ENCODE results near the gene CTNND2. TPM values are rescaled to one million over a fixed set of nuclear protein-coding genes. Genes with fewer than 3 reads are reported as not detected.

CTNND2 gene
- total RNA-seq, 4 donors from 2014 or later = 0.04 TPM; not detected in 3

GRCh38 chr5:11139217-11139865, 764.9 kb downstream of the CTNND2 start:
- DNase-seq (no peak), ATAC-seq (no peak)
- in situ Hi-C loops (cut with MboI; ENCODE audit: low sequenced_read_pairs in 4 of 4) = no loop called here
- H3K4me1 ChIP-seq = no peaks in the 10 kb centered on the region
- no peaks in the 10 kb centered on the region for H3K9me3 ChIP-seq
- intact Hi-C loops (cut with DNase I; ENCODE audit: low total_unique reads) = no loop called here
- no peaks in the 10 kb centered on the region for H3K27me3 ChIP-seq
- H3K27ac ChIP-seq = no peak overlapping the region
- TF ChIP-seq CTCF (IDR thresholded peaks at IDR 0.05 in 4 of 5, conservative IDR thresholded peaks at IDR 0.05 in 1 of 5) (no peak), POLR2A (IDR thresholded peaks at IDR 0.05) (no peak)
- no peak overlapping the region for H3K4me3 ChIP-seq
- H3K36me3 ChIP-seq = no peaks in the 10 kb centered on the region

- in situ Hi-C loops (cut with MboI; ENCODE audit: low sequenced_read_pairs in 4 of 4) (no loop called here), intact Hi-C loops (cut with DNase I; ENCODE audit: low total_unique reads) (no loop called here)
- ATAC-seq (no peak), DNase-seq (no peak)
- H3K36me3 ChIP-seq = no peaks in the 10 kb centered on the region
- TF ChIP-seq POLR2A (IDR thresholded peaks at IDR 0.05) (no peak), CTCF (IDR thresholded peaks at IDR 0.05 in 4 of 5, conservative IDR thresholded peaks at IDR 0.05 in 1 of 5) (no peak)
- H3K27me3 ChIP-seq = no peaks in the 10 kb centered on the region
- H3K9me3 ChIP-seq = no peaks in the 10 kb centered on the region
- no peak overlapping the region for H3K27ac ChIP-seq
- H3K4me1 ChIP-seq = no peaks in the 10 kb centered on the region
- no peak overlapping the region for H3K4me3 ChIP-seq
These were observed 774.1 kb downstream of the CTNND2 start for GRCh38 chr5:11130131-11130530.

DNA sequence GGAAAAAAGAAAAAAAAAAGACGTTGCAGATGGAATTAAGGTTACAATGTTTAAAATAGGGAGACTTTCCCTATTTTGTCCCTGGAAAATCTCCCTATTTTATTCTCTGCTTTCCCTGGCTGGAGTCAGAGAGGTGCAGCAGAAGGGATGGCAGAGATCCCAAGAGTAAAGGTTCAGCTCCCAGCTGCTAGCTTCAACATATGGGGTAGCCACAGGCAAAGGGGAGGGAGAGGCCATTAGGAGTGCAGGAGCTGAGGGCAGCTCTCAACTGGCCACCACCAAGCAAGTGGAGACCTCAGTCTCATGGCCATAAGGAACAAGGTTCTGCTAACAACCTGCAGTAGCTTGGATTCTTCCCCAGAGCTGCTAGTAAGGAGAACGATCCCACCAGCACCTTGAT, 776.2 kb downstream of the CTNND2 start:
- Histone ChIP-seq H3K4me1 (no peaks in the 10 kb centered on the region), H3K27ac (no peak overlapping the region), H3K36me3 (no peaks in the 10 kb centered on the region), H3K4me3 (no peak overlapping the region), H3K9me3 (no peaks in the 10 kb centered on the region), H3K27me3 (no peaks in the 10 kb centered on the region)
- intact Hi-C loops (cut with DNase I; ENCODE audit: low total_unique reads) (no loop called here), in situ Hi-C loops (cut with MboI; ENCODE audit: low sequenced_read_pairs in 4 of 4) (no loop called here)
- no peak for TF ChIP-seq CTCF (IDR thresholded peaks at IDR 0.05 in 4 of 5, conservative IDR thresholded peaks at IDR 0.05 in 1 of 5)
- TF ChIP-seq POLR2A (IDR thresholded peaks at IDR 0.05) = no peak
- ATAC-seq (no peak), DNase-seq (no peak)

DNA sequence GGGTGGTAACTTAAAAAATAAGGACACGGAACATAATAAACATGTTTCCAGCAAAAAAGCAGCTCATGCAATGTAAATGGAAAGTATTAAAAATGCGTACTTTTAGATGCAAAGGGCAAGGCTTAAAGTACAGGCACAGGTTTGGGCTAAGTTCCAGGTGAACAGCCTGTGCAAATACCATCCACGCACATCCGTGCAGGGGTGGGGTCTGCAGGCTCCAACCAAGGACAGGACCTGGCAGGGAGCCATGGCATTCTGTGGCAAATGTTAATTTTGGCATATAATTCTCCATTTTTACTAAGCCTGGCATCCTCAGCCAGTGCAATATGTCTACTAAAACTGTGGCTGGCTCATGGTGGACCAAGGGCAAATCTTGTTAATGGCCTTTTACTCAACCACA, 777.4 kb downstream of the CTNND2 start:
- Histone ChIP-seq H3K9me3 (no peaks in the 10 kb centered on the region), H3K27me3 (no peaks in the 10 kb centered on the region), H3K27ac (no peak overlapping the region), H3K36me3 (no peaks in the 10 kb centered on the region), H3K4me3 (no peak overlapping the region), H3K4me1 (no peaks in the 10 kb centered on the region)
- ATAC-seq = no peak
- DNase-seq = no peak
- TF ChIP-seq CTCF (IDR thresholded peaks at IDR 0.05 in 4 of 5, conservative IDR thresholded peaks at IDR 0.05 in 1 of 5) (no peak), POLR2A (IDR thresholded peaks at IDR 0.05) (no peak)
- intact Hi-C loops (cut with DNase I; ENCODE audit: low total_unique reads) = no loop called here
- in situ Hi-C loops (cut with MboI; ENCODE audit: low sequenced_read_pairs in 4 of 4) = no loop called here

- DNase-seq (no peak), ATAC-seq (no peak)
- in situ Hi-C loops (cut with MboI; ENCODE audit: low sequenced_read_pairs in 4 of 4) = no loop called here
- Histone ChIP-seq H3K27me3 (no peaks in the 10 kb centered on the region), H3K36me3 (no peaks in the 10 kb centered on the region), H3K9me3 (no peaks in the 10 kb centered on the region), H3K27ac (no peak overlapping the region), H3K4me3 (no peak overlapping the region), H3K4me1 (no peaks in the 10 kb centered on the region)
- intact Hi-C loops (cut with DNase I; ENCODE audit: low total_unique reads) = no loop called here
- no peak for TF ChIP-seq POLR2A (IDR thresholded peaks at IDR 0.05)
- TF ChIP-seq CTCF (IDR thresholded peaks at IDR 0.05 in 4 of 5, conservative IDR thresholded peaks at IDR 0.05 in 1 of 5) = no peak
These were observed 782.4 kb downstream of the CTNND2 start for GRCh38 chr5:11121885-11122284.
